PFSK-1 (cell line): ENCODE results near the gene EXOSC7.

Source experiments
- POLR2AphosphoS5 ChIP-seq: IDR thresholded peaks from 2 replicates; pipeline ENCODE4 v1.6.1; 2012; ENCODE audit warnings: low read depth, mild to moderate bottlenecking, control low read depth, low read length, moderate library complexity
- REST ChIP-seq, 2 experiments: IDR thresholded peaks; 2 replicates each; pipeline versions ENCODE4 v1.6.1 to v1.8.0; 2011 to 2012; ENCODE audit warnings: low read depth in 2 of 2, low read length in 2 of 2, control low read depth in 1 of 2, inconsistent platforms in 1 of 2, mild to moderate bottlenecking in 1 of 2, moderate library complexity in 1 of 2; ENCODE audit not compliant: insufficient read depth in 1 of 2

DNA sequence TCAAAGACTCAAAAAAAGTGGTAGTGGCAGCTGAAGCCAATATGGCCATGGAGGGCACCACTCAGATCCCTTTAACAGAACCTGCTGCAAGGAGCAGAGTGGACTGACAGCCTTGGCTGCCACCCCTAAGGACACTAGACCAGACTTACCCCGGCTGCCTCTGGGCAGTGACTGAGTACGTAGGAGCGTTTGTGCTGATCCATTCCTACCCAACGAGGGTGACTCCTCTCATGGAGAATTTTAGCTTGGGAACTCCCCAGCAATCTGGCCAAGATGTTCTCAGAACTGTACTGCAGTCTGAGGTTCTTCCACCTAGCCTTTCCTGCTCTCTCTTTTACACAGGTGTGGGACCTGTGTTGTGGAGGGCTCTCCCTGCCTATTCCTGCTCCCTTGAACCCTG is 72.2 kb downstream of the EXOSC7 start:
- TF ChIP-seq POLR2AphosphoS5 (no peak), REST (IDR thresholded peaks at IDR 0.05; ENCODE audit: insufficient read depth in 1 of 2, low read depth in 2 of 2, low read length in 2 of 2) (no peak)
